ENCODE results near the gene FKBP15. TPM values are rescaled to one million over a fixed set of nuclear protein-coding genes. Genes with fewer than 3 reads are reported as not detected.
A peak's percentile ranks its signal among the peaks of the same experiment; 100 is the strongest.

The FKBP15 gene
- total RNA-seq, 2 experiments from 2014 or later, result 40.4 to 42.8 TPM

DNA sequence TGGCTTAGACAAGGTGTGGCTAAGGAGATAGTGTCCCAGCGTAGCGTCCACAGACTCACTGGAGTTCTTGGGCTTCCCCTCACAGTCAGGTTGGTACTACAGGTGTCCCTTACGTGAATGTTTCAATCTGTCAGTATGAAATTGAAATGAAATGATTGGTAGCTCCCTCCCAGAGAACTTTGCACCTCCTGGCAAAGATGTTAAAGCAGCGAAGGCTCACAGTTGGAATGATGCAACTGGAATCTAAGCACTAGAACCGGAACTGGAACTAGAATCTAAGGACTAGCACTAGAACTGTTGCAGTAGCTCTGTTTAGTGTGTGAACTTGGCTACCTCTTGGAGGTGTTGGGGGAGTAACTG, 1.4 kb upstream of the FKBP15 start:
- Mint-ChIP-seq H3K4me3 (peak overlapping the region; percentile 88), H3K4me1 (peaks cover 47% of the 10 kb centered on the region), H3K27me3 (no peaks in the 10 kb centered on the region), H3K36me3 (peaks cover 16% of the 10 kb centered on the region), H3K27ac (no peak overlapping the region), H3K9me3 (ENCODE audit: low read depth) (no peaks in the 10 kb centered on the region)
- DNase-seq (no peak), ATAC-seq (no peak)
- CTCF ChIA-PET, result interaction anchor here (0.7 to 4.7 kb wide), 4 partner anchors 10 to 110 kb away, joined by 4 to 31 read pairs (median 10); partner anchors contain the start of genes CDC26 and PRPF4

DNA sequence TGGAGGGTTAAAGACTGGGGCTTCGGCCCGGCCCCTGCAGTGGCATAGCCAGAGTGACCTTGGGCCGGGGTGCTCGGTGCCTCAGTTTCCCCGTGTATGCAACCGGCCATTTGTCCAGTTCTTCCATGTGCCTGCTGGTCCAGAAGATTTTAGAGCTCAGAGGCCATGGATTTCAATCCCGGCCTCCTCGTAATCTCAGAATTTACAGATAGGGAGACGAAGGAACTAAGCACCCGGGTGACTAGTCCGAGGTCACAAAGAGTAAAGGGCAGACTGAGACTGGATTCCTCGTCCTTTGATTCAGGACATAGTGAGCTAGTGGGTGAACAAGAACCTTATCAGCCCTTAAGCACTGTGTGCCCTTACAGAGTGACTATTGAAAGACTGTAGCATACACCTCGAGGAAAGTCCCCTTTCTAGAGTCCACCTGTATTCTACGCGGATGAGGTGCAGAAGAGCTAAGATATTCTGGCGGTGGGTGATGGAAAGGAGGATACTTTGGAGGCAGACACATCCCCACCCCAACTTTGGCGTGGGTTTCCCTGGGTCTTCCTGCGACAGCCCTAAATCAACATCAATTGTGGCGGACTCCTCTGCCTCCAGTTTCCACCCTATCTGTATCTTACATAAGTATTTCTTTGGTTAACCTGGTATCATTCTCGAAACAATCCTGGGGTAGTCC, 864 bp upstream of the FKBP15 start:
- Mint-ChIP-seq H3K27ac (peak overlapping the region; percentile 93), H3K9me3 (ENCODE audit: low read depth) (no peaks in the 10 kb centered on the region), H3K4me1 (peaks cover 48% of the 10 kb centered on the region), H3K4me3 (peak overlapping the region; percentile 88), H3K36me3 (peaks cover 15% of the 10 kb centered on the region), H3K27me3 (no peaks in the 10 kb centered on the region)
- DNase-seq, result no peak
- no peak for ATAC-seq
- CTCF ChIA-PET, result interaction anchor here (0.7 to 4.7 kb wide), 5 partner anchors 10 to 188 kb away, joined by 4 to 31 read pairs (median 6); partner anchors contain the start of genes C9orf43, CDC26, POLE3 and PRPF4

DNA sequence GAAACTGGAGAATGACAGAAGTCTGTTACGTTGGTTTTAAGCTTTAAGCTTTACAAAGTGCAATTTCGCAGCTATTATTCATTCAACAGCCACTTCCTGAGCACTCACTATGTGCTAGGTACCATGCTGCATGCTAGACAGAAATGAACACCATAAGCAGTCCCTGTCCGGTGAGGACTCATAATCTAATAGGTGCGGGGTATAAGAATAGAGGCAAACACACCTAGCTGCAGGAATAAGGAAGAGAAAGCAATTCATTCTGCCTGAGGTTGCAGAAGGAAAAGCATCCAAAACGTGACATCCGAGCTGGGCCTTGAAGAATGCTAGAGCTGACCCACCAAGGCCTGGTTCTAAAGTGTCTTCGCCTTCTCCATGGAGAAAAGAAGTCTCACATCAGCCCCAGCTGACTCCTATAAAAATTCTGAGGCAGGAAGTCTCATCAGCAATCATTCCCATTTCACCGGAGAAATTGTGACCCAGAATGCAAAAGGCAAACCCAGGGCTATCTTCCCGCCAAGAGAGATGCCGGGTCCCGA, 542 bp downstream of the FKBP15 start:
- ATAC-seq, result peak; percentile 20
- peak; percentile 43 for DNase-seq
- Mint-ChIP-seq H3K9me3 (ENCODE audit: low read depth) (no peaks in the 10 kb centered on the region), H3K4me3 (peak overlapping the region; percentile 88), H3K27ac (peak overlapping the region; percentile 93), H3K4me1 (peaks cover 56% of the 10 kb centered on the region), H3K36me3 (peaks cover 20% of the 10 kb centered on the region), H3K27me3 (no peaks in the 10 kb centered on the region)
- CTCF ChIA-PET, result interaction anchor here (0.8 to 4.7 kb wide), 11 partner anchors 12 to 437 kb away, joined by 3 to 31 read pairs (median 4); partner anchors contain the start of genes C9orf43, CDC26, POLE3 and PRPF4

GRCh38 chr9:113219969-113220368, 1.1 kb downstream of the FKBP15 start:
- Mint-ChIP-seq H3K27ac (peak overlapping the region; percentile 93), H3K4me3 (peak overlapping the region; percentile 88), H3K27me3 (no peaks in the 10 kb centered on the region), H3K9me3 (ENCODE audit: low read depth) (no peaks in the 10 kb centered on the region), H3K4me1 (peaks cover 60% of the 10 kb centered on the region), H3K36me3 (peaks cover 21% of the 10 kb centered on the region)
- CTCF ChIA-PET, result interaction anchor here (0.8 to 4.7 kb wide), 9 partner anchors 13 to 438 kb away, joined by 3 to 31 read pairs (median 3); partner anchors contain the start of genes CDC26 and PRPF4
- ATAC-seq (peak; percentile 37), DNase-seq (peak; percentile 74)

GRCh38 chr9:113219186-113219936, 1.7 kb downstream of the FKBP15 start:
- Mint-ChIP-seq H3K9me3 (ENCODE audit: low read depth) (no peaks in the 10 kb centered on the region), H3K36me3 (peaks cover 21% of the 10 kb centered on the region), H3K4me1 (peaks cover 61% of the 10 kb centered on the region), H3K27ac (peak overlapping the region; percentile 93), H3K27me3 (no peaks in the 10 kb centered on the region), H3K4me3 (peak overlapping the region; percentile 88)
- ATAC-seq (no peak), DNase-seq (no peak)
- CTCF ChIA-PET, result interaction anchor here (0.8 to 4.7 kb wide), 9 partner anchors 13 to 438 kb away, joined by 3 to 31 read pairs (median 3); partner anchors contain the start of genes CDC26 and PRPF4

DNA sequence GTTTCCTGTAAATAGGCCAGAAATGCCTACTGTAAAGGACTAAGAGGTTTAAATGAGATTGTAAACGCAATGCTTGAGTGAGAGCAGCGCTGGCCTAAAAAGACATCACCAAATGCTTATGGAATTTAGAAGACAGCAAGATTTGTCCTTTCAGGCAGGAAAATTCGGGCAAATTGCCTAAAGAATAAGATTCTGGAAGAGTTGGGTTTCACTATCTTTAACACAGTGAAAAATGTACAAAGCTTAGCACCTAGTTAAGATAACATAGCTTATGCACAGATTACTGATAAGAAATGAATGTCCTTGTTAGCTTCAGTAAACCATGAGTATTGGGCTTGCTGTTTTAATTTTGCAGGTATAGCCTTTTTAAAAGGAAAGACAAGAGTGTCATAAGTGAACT, 4.7 kb downstream of the FKBP15 start:
- H3K4me3 Mint-ChIP-seq, result no peak overlapping the region
- peaks cover 34% of the 10 kb centered on the region for H3K36me3 Mint-ChIP-seq
- H3K9me3 Mint-ChIP-seq (ENCODE audit: low read depth), result no peaks in the 10 kb centered on the region
- CTCF ChIA-PET, result no interaction called here
- DNase-seq (no peak), ATAC-seq (no peak)
- H3K4me1 Mint-ChIP-seq, result peaks cover 42% of the 10 kb centered on the region
- H3K27ac Mint-ChIP-seq, result no peak overlapping the region
- no peaks in the 10 kb centered on the region for H3K27me3 Mint-ChIP-seq

DNA sequence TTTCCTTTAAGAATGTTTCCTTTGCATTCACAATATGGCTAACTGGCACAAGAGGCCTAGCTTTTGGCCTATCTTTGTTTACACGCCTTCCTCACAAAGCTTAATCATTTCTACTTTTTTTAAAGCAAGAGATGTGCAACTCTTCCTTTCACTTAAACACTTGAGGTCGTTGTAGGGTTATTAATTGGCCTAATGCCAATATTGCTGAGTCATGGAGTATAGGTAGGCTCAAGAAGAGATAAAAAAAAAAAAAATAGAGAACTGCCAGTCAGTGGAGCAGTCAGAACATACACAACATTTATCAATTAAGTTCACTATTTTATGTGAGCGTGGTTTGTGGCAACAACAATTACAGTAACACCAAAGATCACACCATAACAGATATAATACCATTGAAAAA, 5.9 kb downstream of the FKBP15 start:
- DNase-seq (no peak), ATAC-seq (no peak)
- Mint-ChIP-seq H3K36me3 (peaks cover 38% of the 10 kb centered on the region), H3K4me1 (peaks cover 39% of the 10 kb centered on the region), H3K27me3 (no peaks in the 10 kb centered on the region), H3K9me3 (ENCODE audit: low read depth) (no peaks in the 10 kb centered on the region), H3K27ac (peak overlapping the region; percentile 13), H3K4me3 (no peak overlapping the region)
- CTCF ChIA-PET, result interaction anchor here (0.7 to 0.8 kb wide), 2 partner anchors 42 to 58 kb away, joined by 3 read pairs; no protein-coding TSS in a partner anchor

- peaks cover 45% of the 10 kb centered on the region for H3K36me3 Mint-ChIP-seq
- ATAC-seq (no peak), DNase-seq (no peak)
- no peaks in the 10 kb centered on the region for H3K9me3 Mint-ChIP-seq (ENCODE audit: low read depth)
- CTCF ChIA-PET, result no interaction called here
- no peak overlapping the region for H3K4me3 Mint-ChIP-seq
- peaks cover 12% of the 10 kb centered on the region for H3K4me1 Mint-ChIP-seq
- H3K27me3 Mint-ChIP-seq, result no peaks in the 10 kb centered on the region
- H3K27ac Mint-ChIP-seq, result no peak overlapping the region
These were observed 10.3 kb downstream of the FKBP15 start for GRCh38 chr9:113210815-113211214.

DNA sequence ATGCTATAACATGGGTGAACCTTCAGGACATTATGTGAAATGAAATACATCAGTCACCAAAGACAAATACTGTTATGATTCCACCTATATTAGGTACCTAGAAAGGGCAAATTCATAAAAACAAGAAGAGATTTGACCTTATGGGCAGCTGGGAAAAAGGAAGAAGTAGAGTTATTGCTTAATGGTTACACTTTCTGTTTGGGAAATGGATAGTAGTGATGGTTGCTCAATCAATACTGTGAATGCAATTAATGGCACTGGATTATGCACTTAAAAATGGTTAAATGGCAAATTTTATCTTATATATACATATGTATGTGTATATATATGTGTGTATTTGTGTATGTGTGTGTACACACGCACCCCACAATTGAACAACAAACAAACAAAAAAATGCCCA, 15.2 kb downstream of the FKBP15 start:
- H3K27me3 Mint-ChIP-seq, result no peaks in the 10 kb centered on the region
- ATAC-seq (no peak), DNase-seq (no peak)
- H3K4me3 Mint-ChIP-seq, result no peak overlapping the region
- H3K27ac Mint-ChIP-seq, result no peak overlapping the region
- peaks cover 56% of the 10 kb centered on the region for H3K36me3 Mint-ChIP-seq
- CTCF ChIA-PET, result interaction anchor here (0.9 kb wide), 1 partner anchor 14 kb away, joined by 4 read pairs; no protein-coding TSS in a partner anchor
- no peaks in the 10 kb centered on the region for H3K9me3 Mint-ChIP-seq (ENCODE audit: low read depth)
- peaks cover 6% of the 10 kb centered on the region for H3K4me1 Mint-ChIP-seq

GRCh38 chr9:113205432-113205831, 15.6 kb downstream of the FKBP15 start:
- Mint-ChIP-seq H3K4me1 (peaks cover 6% of the 10 kb centered on the region), H3K36me3 (peaks cover 54% of the 10 kb centered on the region), H3K27ac (no peak overlapping the region), H3K4me3 (no peak overlapping the region), H3K27me3 (no peaks in the 10 kb centered on the region), H3K9me3 (ENCODE audit: low read depth) (no peaks in the 10 kb centered on the region)
- ATAC-seq (no peak), DNase-seq (no peak)
- CTCF ChIA-PET, result no interaction called here

GRCh38 chr9:113199683-113200329, 21.3 kb downstream of the FKBP15 start:
- no peaks in the 10 kb centered on the region for H3K4me1 Mint-ChIP-seq
- peaks cover 62% of the 10 kb centered on the region for H3K36me3 Mint-ChIP-seq
- no peak for ATAC-seq
- H3K27me3 Mint-ChIP-seq, result no peaks in the 10 kb centered on the region
- CTCF ChIA-PET, result interaction anchor here (1.2 kb wide), 1 partner anchor 13 kb away, joined by 4 read pairs; no protein-coding TSS in a partner anchor
- no peaks in the 10 kb centered on the region for H3K9me3 Mint-ChIP-seq (ENCODE audit: low read depth)
- DNase-seq, result no peak
- no peak overlapping the region for H3K27ac Mint-ChIP-seq
- H3K4me3 Mint-ChIP-seq, result no peak overlapping the region

GRCh38 chr9:113192455-113192854, 28.6 kb downstream of the FKBP15 start:
- peaks cover 39% of the 10 kb centered on the region for H3K36me3 Mint-ChIP-seq

More at GRCh38 chr9:113192455-113192854, 28.6 kb downstream of the FKBP15 start:
- ATAC-seq (no peak), DNase-seq (no peak)
- Mint-ChIP-seq H3K27me3 (no peaks in the 10 kb centered on the region), H3K4me1 (peaks cover 7% of the 10 kb centered on the region), H3K4me3 (no peak overlapping the region), H3K27ac (no peak overlapping the region), H3K9me3 (ENCODE audit: low read depth) (no peaks in the 10 kb centered on the region)
- CTCF ChIA-PET, result interaction anchor here (1.0 kb wide), 1 partner anchor 35 kb away, joined by 3 read pairs; no protein-coding TSS in a partner anchor

Measured in activated CD8-positive, alpha-beta memory T cell treated with anti-CD3 and anti-CD28 coated beads, Interleukin-2, amount 10 ng/mL, durations not matched to agents 7 days and 5 days (primary cell).